ENCODE data around the gene PPFIA3.
"Not testable (repeated sequence)": the region's sequence is repeated elsewhere in the genome, so short reads cannot be mapped to it uniquely, and the experiment has no call there.

The PPFIA3 gene

DNA sequence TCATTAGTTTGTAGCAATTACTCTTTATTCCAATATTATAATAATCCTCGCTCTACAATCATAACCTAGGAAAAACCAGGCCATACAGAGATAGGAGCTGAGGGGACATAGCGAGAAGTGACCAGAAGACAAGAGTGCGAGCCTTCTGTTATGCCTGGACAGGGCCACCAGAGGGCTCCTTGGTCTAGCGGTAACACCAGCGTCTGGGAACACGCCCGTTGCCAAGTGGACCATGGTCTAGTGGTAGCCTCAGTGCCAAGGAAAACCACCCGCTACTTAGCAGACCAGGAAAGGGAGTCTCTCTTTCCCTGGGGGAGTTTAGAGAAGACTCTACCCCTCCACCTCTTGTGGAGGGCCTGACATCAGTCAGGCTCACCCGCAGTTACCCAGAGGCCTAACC lies 44.5 kb upstream of the PPFIA3 start:
- H3K27me3 ChIP-seq (ENCODE audit: insufficient read depth, low read depth): peaks cover 31% of the 10 kb centered on the region
- not testable (repeated sequence) for H3K27ac ChIP-seq; H4K20me1 ChIP-seq (ENCODE audit: insufficient read depth); H3K4me1 ChIP-seq (ENCODE audit: low read depth, poor library complexity, severe bottlenecking); H3K4me3 ChIP-seq (IDR thresholded peaks at IDR 0.05; ENCODE audit: insufficient read depth, low read depth, low read length); H3K36me3 ChIP-seq (ENCODE audit: insufficient read depth); H3K4me2 ChIP-seq; H2AFZ ChIP-seq (ENCODE audit: low read depth); H3K9ac ChIP-seq; H3K79me2 ChIP-seq (ENCODE audit: insufficient read depth, low read depth)
- TF ChIP-seq, protein P1, sequence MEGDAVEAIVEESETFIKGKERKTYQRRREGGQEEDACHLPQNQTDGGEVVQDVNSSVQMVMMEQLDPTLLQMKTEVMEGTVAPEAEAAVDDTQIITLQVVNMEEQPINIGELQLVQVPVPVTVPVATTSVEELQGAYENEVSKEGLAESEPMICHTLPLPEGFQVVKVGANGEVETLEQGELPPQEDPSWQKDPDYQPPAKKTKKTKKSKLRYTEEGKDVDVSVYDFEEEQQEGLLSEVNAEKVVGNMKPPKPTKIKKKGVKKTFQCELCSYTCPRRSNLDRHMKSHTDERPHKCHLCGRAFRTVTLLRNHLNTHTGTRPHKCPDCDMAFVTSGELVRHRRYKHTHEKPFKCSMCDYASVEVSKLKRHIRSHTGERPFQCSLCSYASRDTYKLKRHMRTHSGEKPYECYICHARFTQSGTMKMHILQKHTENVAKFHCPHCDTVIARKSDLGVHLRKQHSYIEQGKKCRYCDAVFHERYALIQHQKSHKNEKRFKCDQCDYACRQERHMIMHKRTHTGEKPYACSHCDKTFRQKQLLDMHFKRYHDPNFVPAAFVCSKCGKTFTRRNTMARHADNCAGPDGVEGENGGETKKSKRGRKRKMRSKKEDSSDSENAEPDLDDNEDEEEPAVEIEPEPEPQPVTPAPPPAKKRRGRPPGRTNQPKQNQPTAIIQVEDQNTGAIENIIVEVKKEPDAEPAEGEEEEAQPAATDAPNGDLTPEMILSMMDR (conservative IDR thresholded peaks at IDR 0.05; ENCODE audit: low read depth, low read length): peak; percentile 42

DNA sequence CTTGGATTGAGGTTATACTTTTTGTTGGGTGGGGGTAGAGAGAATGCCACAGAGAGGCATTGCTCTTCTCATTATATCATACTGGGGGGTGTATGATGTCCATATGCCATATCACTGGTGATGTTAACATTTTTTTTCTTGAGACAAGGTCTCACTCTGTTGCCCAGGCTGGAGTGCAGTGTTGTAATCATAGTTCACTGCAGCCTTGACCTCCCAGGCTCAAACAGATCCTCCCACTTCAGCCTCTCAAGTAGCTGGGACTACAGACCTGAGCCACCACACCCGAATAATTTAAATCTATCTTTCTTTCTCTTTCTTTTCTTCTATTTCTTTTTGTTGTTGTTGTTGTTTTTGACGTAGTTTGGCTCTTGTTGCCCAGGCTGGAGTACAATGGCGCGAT lies 39.0 kb upstream of the PPFIA3 start:
- H4K20me1 ChIP-seq (ENCODE audit: insufficient read depth): no peaks in the 10 kb centered on the region
- no peak overlapping the region for H2AFZ ChIP-seq (ENCODE audit: low read depth)
- no peak overlapping the region for H3K4me3 ChIP-seq (IDR thresholded peaks at IDR 0.05; ENCODE audit: insufficient read depth, low read depth, low read length)
- TF ChIP-seq, protein P1 (conservative IDR thresholded peaks at IDR 0.05; ENCODE audit: low read depth, low read length): no peak
- no peak overlapping the region for H3K4me2 ChIP-seq
- no peaks in the 10 kb centered on the region for H3K36me3 ChIP-seq (ENCODE audit: insufficient read depth)
- peaks cover 2% of the 10 kb centered on the region; the same call in 1 of the 2 replicates for H3K79me2 ChIP-seq (ENCODE audit: insufficient read depth, low read depth)
- no peaks in the 10 kb centered on the region for H3K27me3 ChIP-seq (ENCODE audit: insufficient read depth, low read depth)
- no peak overlapping the region for H3K27ac ChIP-seq
- no peak overlapping the region for H3K9ac ChIP-seq
- peaks cover 7% of the 10 kb centered on the region for H3K4me1 ChIP-seq (ENCODE audit: low read depth, poor library complexity, severe bottlenecking)

DNA sequence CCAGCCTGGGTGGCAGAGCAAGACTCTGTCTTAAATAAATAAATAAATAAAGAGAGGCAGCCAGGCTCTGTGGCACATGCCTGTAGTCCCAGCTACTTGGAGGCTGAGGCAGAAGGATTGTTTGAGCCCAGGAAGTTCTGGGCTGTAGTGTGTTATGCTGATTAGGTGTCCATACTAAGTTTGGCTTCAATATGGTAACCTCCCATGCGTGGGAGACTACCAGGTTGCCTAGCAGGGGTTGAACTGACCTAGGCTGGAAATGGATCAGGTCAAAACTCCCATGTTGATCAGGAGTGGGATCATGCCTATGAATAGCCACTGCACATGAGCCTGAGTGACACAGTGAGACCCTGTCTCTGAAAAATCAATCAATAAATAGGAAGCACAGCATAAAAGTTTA lies 38.1 kb upstream of the PPFIA3 start:
- Histone ChIP-seq H3K9ac (no peak overlapping the region), H4K20me1 (ENCODE audit: insufficient read depth) (0 out of 2 replicates have a peak, but pooled peaks cover under 1% of the 10 kb centered on the region), H3K4me1 (ENCODE audit: low read depth, poor library complexity, severe bottlenecking) (peaks cover 8% of the 10 kb centered on the region), H3K79me2 (ENCODE audit: insufficient read depth, low read depth) (peaks cover 10% of the 10 kb centered on the region), H3K27ac (no peak overlapping the region), H3K36me3 (ENCODE audit: insufficient read depth) (no peaks in the 10 kb centered on the region), H3K4me2 (no peak overlapping the region), H3K27me3 (ENCODE audit: insufficient read depth, low read depth) (no peaks in the 10 kb centered on the region), H2AFZ (ENCODE audit: low read depth) (no peak overlapping the region), H3K4me3 (IDR thresholded peaks at IDR 0.05; ENCODE audit: insufficient read depth, low read depth, low read length) (no peak overlapping the region)
- TF ChIP-seq, protein P1 (conservative IDR thresholded peaks at IDR 0.05; ENCODE audit: low read depth, low read length): no peak

DNA sequence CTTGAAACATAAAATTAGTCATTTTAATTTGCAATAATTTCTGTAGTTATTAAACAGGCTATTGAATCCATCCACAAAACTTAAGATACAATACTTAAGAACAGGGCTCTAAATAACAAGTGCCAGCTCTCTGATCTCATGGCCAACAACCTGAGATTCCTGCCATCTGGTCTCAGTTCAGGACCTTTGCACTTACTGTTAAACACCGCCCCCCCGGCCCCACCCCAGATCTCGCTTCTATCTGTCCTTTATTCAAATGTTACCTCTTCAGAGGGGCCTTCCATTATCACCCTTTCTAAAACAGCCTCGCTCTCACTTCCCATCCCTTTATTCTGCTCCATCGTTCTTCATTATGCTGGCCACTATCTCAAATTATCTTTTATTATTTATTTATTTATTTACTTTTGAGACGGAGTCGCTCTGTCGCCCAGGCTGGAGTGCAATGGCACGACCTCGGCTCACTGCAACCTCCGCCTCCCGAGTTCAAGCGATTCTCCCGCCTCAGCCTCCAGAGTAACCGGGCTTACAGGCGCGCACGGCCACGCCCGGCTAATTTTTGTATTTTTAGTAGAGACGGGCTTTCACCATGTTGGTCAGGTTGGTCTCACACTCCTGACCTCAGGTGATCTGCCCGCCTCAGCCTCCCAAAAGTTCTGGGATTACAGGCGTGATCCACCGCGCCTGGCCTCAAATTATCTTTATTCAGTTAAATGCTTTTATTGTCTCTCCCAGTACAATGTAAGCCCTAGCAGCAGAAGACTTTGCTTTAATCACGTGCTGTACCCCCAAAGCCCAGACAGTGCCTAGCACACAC lies 34.9 kb upstream of the PPFIA3 start:
- H3K4me3 ChIP-seq (IDR thresholded peaks at IDR 0.05; ENCODE audit: insufficient read depth, low read depth, low read length): no peak overlapping the region
- H3K4me2 ChIP-seq: peak overlapping the region; percentile 83
- no peak overlapping the region for H3K27ac ChIP-seq
- peak overlapping the region; percentile 80 for H2AFZ ChIP-seq (ENCODE audit: low read depth)
- TF ChIP-seq, protein P1 (conservative IDR thresholded peaks at IDR 0.05; ENCODE audit: low read depth, low read length): no peak
- H3K9ac ChIP-seq: peak overlapping the region; percentile 81; the same call in 1 of the 2 replicates
- H4K20me1 ChIP-seq (ENCODE audit: insufficient read depth): peaks cover 24% of the 10 kb centered on the region
- H3K36me3 ChIP-seq (ENCODE audit: insufficient read depth): peaks cover 11% of the 10 kb centered on the region; the same call in 1 of the 2 replicates
- peaks cover 42% of the 10 kb centered on the region for H3K79me2 ChIP-seq (ENCODE audit: insufficient read depth, low read depth)
- peaks cover 23% of the 10 kb centered on the region for H3K4me1 ChIP-seq (ENCODE audit: low read depth, poor library complexity, severe bottlenecking)
- no peaks in the 10 kb centered on the region for H3K27me3 ChIP-seq (ENCODE audit: insufficient read depth, low read depth)
